GM12878 (cell line): ENCODE data around the gene PAXX. TPM values are rescaled to one million over a fixed set of nuclear protein-coding genes. Genes with fewer than 3 reads are reported as not detected.

Source experiments
- ATAC-seq: fragments of 200-7000 bp; cut with Tn5 transposase; 3 replicates; pipeline ENCODE4 v1.9.1; 2020; ENCODE audit warnings: mild to moderate bottlenecking, moderate library complexity
- BruUV-seq: library from RNA; stranded (reverse); fragments of 400-500 nt; replicated peaks from 2 replicates; lab custom pipeline; 2021; lab: Mats Ljungman, UMichigan
- CTCF ChIA-PET: fragments of 300-600 bp; sonication (Branson Sonifier 250); formaldehyde crosslinking; extraction: SDS; loops from one replicate; lab custom pipeline; 2021; ENCODE audit warnings: inconsistent platforms; lab: Yijun Ruan, JAX
- POLR2A ChIA-PET: fragments of 350-600 bp; formaldehyde crosslinking; extraction: SDS; loops from one replicate; lab custom pipeline; 2021; ENCODE audit warnings: inconsistent platforms; lab: Charles Lee
- RAD21 ChIA-PET: fragments of 300-600 bp; sonication (Branson Sonifier 250); formaldehyde crosslinking; loops from one replicate; lab custom pipeline; 2023; ENCODE audit warnings: antibody characterized with exemption; ENCODE audit not compliant: unreplicated experiment; lab: Charles Lee
- SMC1A ChIA-PET: fragments of 300-600 bp; sonication (Branson Sonifier 250); formaldehyde crosslinking; loops from one replicate; lab custom pipeline; 2023; ENCODE audit not compliant: unreplicated experiment, uncharacterized antibody; lab: Charles Lee
- DNase-seq: peaks from one replicate; pipeline ENCODE4 v3.0.0-alpha.2; 2011; ENCODE audit warnings: low read depth, low spot score
- FAIRE-seq: peaks from 3 replicates; lab custom pipeline; 2011; peaks lifted over from hg19 to GRCh38; lab: Jason Lieb, UNC
- H2AFZ ChIP-seq: 2 replicates; pipeline ENCODE4 v1.6.0; 2011; ENCODE audit warnings: low read depth, low read length, control low read depth; ENCODE audit not compliant: control insufficient read depth
- H3K27ac ChIP-seq: 2 replicates; pipeline ENCODE4 v1.5.1; 2011; ENCODE audit warnings: control low read depth; ENCODE audit not compliant: control insufficient read depth, insufficient read depth
- H3K27me3 ChIP-seq, 2 experiments: replicated peaks in 1 of 2; 2 replicates each; pipeline versions ENCODE4 v1.6.0 to v1.6.1; 2011; ENCODE audit warnings: low read length in 1 of 2; ENCODE audit not compliant: control insufficient read depth in 2 of 2, insufficient read depth in 2 of 2
- H3K36me3 ChIP-seq, 2 experiments: 2 replicates each; pipeline ENCODE4 v1.5.1; 2011; ENCODE audit warnings: low read length in 1 of 2; ENCODE audit not compliant: control insufficient read depth in 2 of 2, insufficient read depth in 2 of 2
- H3K4me1 ChIP-seq: 2 replicates; pipeline ENCODE4 v1.6.1; 2011; ENCODE audit warnings: mild to moderate bottlenecking, low read length, moderate library complexity, mixed read lengths; ENCODE audit not compliant: control insufficient read depth, insufficient read depth
- H3K4me2 ChIP-seq: 2 replicates; pipeline ENCODE4 v1.6.0; 2011; ENCODE audit warnings: control low read depth; ENCODE audit not compliant: control insufficient read depth, insufficient read depth
- H3K4me3 ChIP-seq: fragments of 200-600 bp; sonication (generic); 2 replicates; pipeline ENCODE4 v1.5.1; 2016
- H3K79me2 ChIP-seq: 2 replicates; pipeline ENCODE4 v1.6.0; 2011; ENCODE audit warnings: low read length; ENCODE audit not compliant: control insufficient read depth, insufficient read depth
- H3K9ac ChIP-seq: 2 replicates; pipeline ENCODE4 v1.8.0; 2011; ENCODE audit warnings: low read length, control low read depth, mixed read lengths; ENCODE audit not compliant: control insufficient read depth, insufficient read depth
- H3K9me3 ChIP-seq: replicated peaks from 3 replicates; pipeline ENCODE4 v1.5.1; 2011; ENCODE audit warnings: mild to moderate bottlenecking, low read length; ENCODE audit not compliant: control insufficient read depth, insufficient read depth
- H4K20me1 ChIP-seq: 2 replicates; pipeline ENCODE4 v1.6.0; 2011; ENCODE audit not compliant: control insufficient read depth, insufficient read depth
- CUX1 ChIP-seq: IDR thresholded peaks from 2 replicates; pipeline ENCODE4 v1.6.1; 2012; ENCODE audit warnings: improper control_type of control experiment, low read depth, low read length; ENCODE audit not compliant: insufficient replicate concordance
- EED ChIP-seq: sonication (generic); IDR thresholded peaks from 2 replicates; pipeline ENCODE4 v1.6.1; 2016; ENCODE audit warnings: antibody characterized with exemption, low read depth
- IKZF2 ChIP-seq, 2 experiments: fragments of 450-650 bp; IDR thresholded peaks; 2 replicates each; pipeline ENCODE4 v1.6.1; 2017; ENCODE audit warnings: mild to moderate bottlenecking in 2 of 2, moderate library complexity in 2 of 2
- LARP7 ChIP-seq: fragments of 450-650 bp; IDR thresholded peaks from 2 replicates; pipeline ENCODE4 v1.6.1; 2017; ENCODE audit warnings: mild to moderate bottlenecking
- MYC ChIP-seq: IDR thresholded peaks from 2 replicates; pipeline ENCODE4 v1.6.1; 2011; ENCODE audit warnings: mild to moderate bottlenecking, low read length, moderate library complexity, inconsistent platforms; ENCODE audit not compliant: insufficient read depth, insufficient replicate concordance, insufficient read length, severe bottlenecking
- PKNOX1 ChIP-seq: fragments of 450-650 bp; IDR thresholded peaks from 2 replicates; pipeline ENCODE4 v1.6.1; 2016; ENCODE audit warnings: mild to moderate bottlenecking
- PRDM15 ChIP-seq: fragments of 450-650 bp; formaldehyde crosslinking; IDR thresholded peaks from 2 replicates; pipeline ENCODE4 v1.4.0; 2020; ENCODE audit warnings: mild to moderate bottlenecking, moderate library complexity
- SKIL ChIP-seq: fragments of 450-650 bp; IDR thresholded peaks from 2 replicates; pipeline ENCODE4 v1.6.1; 2017; ENCODE audit warnings: mild to moderate bottlenecking, low read depth, inconsistent platforms; ENCODE audit not compliant: poor library complexity, severe bottlenecking
- WGBS: methylation state at CpG from one replicate; pipeline ENCODE4 v1.1.6; 2016; ENCODE audit warnings: low lambda C conversion rate; ENCODE audit not compliant: insufficient replicate concordance, insufficient coverage; ENCODE audit errors: missing lambda C conversion rate; 5-methylcytosine and 5-hydroxymethylcytosine counted together
- in situ Hi-C: fragments of 300-500 bp; cut with MboI; formaldehyde crosslinking; loops from 9 replicates; pipeline ENCODE4 v1.14.3; 2018; ENCODE audit warnings: mixed read lengths
- intact Hi-C: fragments of 100-400 bp; cut with micrococcal nuclease; formaldehyde crosslinking; loops from one replicate; pipeline ENCODE4 v1.14.2; 2022; ENCODE audit not compliant: unreplicated experiment
- polyA plus RNA-seq, 11 experiments: library from polyadenylated mRNA; depleted of rRNA in 4 of 11; unstranded in 6 of 11; stranded (reverse) in 5 of 11; fragments of >200 nt; fragmentation: Nextera tagmentation in 4 of 11; fragmentation: Illumina TruSeq in 1 of 11; extraction: Ambion mirVana in 4 of 11; extraction: Trizol in 1 of 11; gene quantifications; 1 replicate in 1 of 11; 2 replicates in 10 of 11; pipeline versions ENCODE4 v1.2.1 to v1.2.3, GENCODE V29; 2011 to 2016; ENCODE audit warnings: inconsistent platforms in 2 of 11, missing spikeins in 2 of 11, low read depth in 1 of 11
- total RNA-seq, 4 experiments: library from RNA; depleted of rRNA in 3 of 4; stranded (reverse); fragments of >200 nt in 3 of 4; fragmentation: Illumina TruSeq in 1 of 4; extraction: Trizol in 1 of 4; gene quantifications; 2 replicates each; pipeline versions ENCODE4 v1.2.1 to v1.2.3, GENCODE V29; 2013 to 2021

The PAXX gene
- total and polyA plus RNA-seq, 10 of the 15 experiments (the other 5 are each of a cell fraction or from before 2014, with no cell fraction given): 0.18 to 60.6 (median 29.5) TPM

GRCh38 chr9:137014166-137014565 is 21.9 kb downstream of the PAXX start (continued):
- TF ChIP-seq PRDM15 (CRISPR knock-in tag): no peak

GRCh38 chr9:137014776-137015539 is 22.7 kb downstream of the PAXX start:
- no peak for DNase-seq
- no peak for FAIRE-seq
- Histone ChIP-seq H3K9me3 (no peaks in the 10 kb centered on the region; the same call in 2 of the 3 replicates), H3K27ac (no peak overlapping the region), H3K36me3 (no peaks in the 10 kb centered on the region), H3K4me3 (no peak overlapping the region), H3K79me2 (no peaks in the 10 kb centered on the region), H3K4me2 (no peak overlapping the region), H2AFZ (no peak overlapping the region), H3K4me1 (no peaks in the 10 kb centered on the region), H4K20me1 (no peaks in the 10 kb centered on the region), H3K9ac (no peak overlapping the region), H3K27me3 (no peaks in the 10 kb centered on the region)
- in situ Hi-C loops: no loop called here
- POLR2A ChIA-PET: no interaction called here
- BruUV-seq: no TSS peak
- SMC1A ChIA-PET: no interaction called here
- RAD21 ChIA-PET: no interaction called here
- 86% methylated on average over 34 of the region's 36 CpGs for WGBS
- no peak for ATAC-seq
- intact Hi-C loops: no loop called here
- CTCF ChIA-PET: no interaction called here
- TF ChIP-seq IKZF2 (IDR thresholded peaks at IDR 0.05) (no peak), MYC (no peak), CUX1 (no peak), PKNOX1 (no peak), EED (no peak), SKIL (no peak), LARP7 (no peak)
